Midbrain (tissue), 1 donor: ENCODE measurements around the gene SP6.

ENCODE experiments used
- DNase-seq: peaks from one replicate; lab custom pipeline; 2025; lab: John Stamatoyannopoulos, UW

The SP6 gene

DNA sequence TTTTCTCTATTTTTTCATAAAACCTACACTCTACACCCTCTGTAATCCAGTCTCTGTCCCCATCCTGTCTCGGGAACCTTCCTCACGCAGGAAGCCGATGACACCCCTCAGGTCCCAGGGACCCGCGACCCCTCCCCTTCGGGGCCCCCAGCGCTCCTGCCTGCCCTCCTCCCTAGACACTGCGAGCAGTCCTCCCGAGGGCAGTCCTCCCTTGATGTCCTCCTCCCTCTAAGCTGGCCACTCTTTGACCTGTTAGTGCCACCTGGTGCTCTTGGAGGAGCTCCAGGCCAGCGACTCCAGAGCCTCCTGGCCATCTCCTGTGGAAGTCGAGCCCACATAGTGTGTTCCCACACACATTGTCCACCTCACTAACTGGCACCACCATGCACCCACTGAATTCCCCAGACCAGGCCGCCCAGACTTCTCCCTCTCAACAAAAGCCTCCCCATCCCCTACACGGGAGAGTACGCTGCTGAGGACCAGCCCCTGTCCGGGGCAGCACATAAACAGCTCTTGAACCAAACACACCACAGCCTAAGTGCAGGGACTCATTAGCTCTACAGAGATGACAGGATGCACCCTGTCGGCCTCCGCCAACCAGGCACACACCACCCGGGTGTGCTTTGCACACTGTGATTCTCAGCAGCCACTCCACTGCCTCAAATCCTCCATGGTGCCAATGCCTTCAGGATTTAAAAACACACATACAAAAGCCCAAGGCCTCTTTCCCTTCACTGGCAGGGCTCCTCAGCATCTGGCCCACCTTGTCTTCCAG, 38.6 kb downstream of the SP6 start:
- no peak for DNase-seq

- no peak for DNase-seq
Measured at GRCh38 chr17:47811709-47812108, 39.3 kb downstream of the SP6 start.

- no peak for DNase-seq
Measured at GRCh38 chr17:47810901-47811635, 39.9 kb downstream of the SP6 start.

GRCh38 chr17:47810200-47810821, 40.7 kb downstream of the SP6 start:
- DNase-seq = no peak

DNA sequence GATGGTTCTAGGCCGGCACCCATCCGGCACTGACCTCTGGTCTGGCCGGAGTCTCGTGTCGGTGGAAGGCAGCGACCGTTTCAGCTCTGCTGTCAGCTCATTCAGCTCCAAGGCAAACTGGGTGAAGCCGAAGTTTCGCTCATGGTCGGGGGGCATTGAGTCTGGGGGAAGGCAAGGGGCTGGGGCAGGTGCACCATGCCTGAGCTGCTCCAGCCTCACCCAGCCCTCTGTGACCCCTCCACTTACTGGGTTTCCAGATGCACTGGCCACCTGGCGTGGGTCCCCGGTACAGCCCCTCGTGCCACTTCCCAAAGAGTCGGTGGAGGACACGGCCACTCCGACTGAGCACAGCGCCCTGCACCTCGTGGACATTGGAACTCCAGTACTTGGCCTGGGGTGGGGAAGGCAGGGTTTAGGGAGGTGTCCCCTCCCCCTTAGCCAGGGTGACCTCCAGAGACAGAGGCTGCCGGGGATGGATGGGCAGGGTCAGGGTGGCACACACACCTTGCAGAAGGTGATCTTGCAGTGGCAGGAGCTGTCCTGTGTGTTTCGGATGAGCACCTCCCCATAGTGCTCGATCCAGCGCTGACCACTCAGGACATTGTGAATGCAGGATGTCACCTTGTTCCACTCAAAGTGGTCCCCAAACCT, 42.0 kb downstream of the SP6 start:
- DNase-seq = no peak

- no peak for DNase-seq
Measured at GRCh38 chr17:47808036-47808829, 42.7 kb downstream of the SP6 start.

DNA sequence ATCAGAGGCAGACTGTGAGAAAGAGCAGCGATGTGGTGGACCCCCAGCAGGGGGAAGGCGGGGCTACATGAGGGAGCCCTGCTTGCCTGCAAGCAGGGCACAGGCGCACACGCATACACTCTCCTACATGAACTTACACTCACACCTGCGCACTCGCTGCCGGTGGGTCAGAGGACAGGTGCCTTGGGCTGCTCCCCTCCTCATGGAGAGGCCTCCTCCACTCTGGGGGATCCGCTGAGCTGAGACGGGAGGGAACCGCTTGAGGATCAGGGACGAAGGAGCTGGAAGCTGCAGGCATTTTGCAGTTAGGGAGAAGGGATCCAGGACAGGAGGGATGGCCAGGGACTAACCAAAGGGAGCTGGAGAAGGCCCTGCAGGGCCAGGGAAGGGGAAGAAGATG, 43.5 kb downstream of the SP6 start:
- no peak for DNase-seq

DNA sequence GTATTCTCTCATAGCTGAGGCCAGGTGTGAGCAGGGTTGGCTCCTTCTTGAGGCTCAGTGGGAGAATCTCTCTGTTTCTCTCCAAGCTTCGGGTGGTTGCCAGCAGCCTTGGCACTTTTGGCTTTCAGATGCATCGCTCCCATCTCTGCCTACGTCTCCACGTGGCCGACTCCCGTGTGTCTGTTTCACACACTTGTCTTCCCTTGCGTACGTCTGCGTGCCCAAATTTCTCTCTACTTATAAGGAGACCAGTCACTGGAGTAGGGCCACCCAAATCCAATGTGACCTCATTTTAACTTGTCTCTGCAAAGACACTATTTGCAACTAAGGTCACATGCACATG, 44.1 kb downstream of the SP6 start:
- no peak for DNase-seq

- no peak for DNase-seq
Measured at GRCh38 chr17:47806026-47806912, 44.7 kb downstream of the SP6 start.

DNA sequence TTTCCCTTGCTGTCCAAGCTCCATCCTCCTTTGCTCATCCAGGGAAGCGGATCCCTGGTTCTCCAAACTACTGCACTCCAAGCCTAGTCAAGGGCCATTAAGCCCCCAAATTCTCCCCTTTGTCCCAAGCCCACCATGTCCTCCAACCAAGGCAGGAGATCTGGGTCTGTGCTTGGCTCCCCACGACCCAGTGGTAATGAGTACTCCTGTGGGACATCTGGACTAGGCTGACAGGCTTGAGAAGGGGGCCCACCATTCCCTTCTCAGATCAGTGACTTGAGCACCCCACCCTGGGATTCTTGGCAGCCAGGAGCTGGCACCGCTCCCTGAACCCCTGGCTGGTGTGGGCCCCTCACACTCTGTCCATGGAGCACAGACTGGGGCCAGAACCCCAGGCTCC, 46.5 kb downstream of the SP6 start:
- DNase-seq = no peak

DNA sequence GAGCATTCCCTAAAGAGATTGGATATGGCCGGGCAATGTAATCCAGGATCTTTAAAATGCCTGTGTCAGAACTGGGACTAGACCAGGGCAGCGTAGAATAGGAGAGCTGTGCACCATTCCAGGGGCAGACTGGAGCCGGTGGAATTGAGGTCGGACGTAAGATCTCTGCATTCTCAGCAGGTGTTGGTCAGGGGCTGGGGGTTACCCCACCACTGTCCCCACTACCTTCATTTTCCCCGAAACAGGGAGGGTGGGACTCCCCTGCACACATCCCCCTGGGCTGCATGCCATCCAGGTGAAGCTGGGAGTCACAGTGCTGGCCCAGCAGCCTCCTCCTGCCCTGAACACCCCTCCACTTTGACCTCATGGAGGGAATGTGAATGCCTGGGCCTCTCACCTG, 47.2 kb downstream of the SP6 start:
- DNase-seq = no peak

DNA sequence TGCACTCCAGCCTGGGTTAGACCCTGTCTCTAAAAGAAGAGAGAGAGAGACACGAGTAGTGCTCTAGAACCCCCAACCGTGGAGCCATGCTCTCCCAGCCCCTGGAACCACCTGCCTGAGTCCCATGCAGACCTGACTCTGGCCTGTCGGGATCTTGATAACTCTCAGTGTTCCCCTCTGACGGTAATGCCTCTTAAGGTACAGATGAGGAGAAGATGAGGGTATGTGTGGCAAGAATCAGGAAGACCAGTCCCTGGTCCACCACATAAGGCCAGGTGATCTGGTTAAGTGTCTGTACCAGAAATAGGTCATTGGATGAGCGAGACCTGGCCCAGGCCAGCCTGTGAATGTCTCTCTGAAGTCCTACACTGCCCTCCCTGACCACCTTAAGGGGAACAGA, 47.8 kb downstream of the SP6 start:
- DNase-seq = no peak

GRCh38 chr17:47802341-47803022, 48.5 kb downstream of the SP6 start:
- DNase-seq = peak; percentile 2

DNA sequence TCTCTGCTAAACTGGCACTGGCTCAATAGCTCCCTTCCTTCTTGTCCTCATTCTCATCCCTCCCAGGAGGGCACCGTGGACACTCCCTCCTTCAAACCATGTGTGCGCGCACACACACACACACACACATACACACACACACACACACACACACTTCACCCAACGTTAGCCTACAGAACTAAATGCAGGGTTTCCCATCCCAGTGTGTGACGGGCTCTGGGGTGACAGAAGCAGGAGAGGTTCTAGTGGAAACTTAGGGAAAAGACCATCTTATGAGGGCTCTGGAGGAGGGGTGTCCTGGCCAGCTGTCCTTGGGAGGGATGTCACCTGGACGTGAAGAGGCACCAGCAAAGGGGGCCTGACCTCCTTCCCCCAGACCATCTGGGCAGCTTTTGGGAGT, 49.1 kb downstream of the SP6 start:
- DNase-seq = no peak

GRCh38 chr17:47801176-47801765, 49.7 kb downstream of the SP6 start:
- no peak for DNase-seq

GRCh38 chr17:47800686-47801085, 50.3 kb downstream of the SP6 start:
- DNase-seq = no peak

DNA sequence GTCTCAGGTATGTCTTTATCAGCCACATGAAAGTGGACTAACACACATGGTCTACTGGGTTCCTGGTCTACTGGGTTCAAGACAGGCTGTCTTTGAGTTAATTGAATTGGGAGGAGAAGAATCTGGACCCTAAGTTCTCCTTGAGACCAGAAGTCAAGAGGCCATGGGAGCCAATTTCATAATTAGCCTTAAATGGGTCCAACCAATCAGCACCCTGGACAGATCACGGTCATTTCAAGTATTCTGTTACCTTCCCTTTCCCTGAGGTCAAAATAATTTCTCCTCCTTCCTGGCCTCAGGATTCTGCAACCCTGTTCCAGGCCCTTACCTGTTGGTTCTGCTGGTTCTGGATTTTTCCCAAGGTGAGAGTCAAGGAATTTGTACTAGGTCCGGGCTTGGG, 53.2 kb downstream of the SP6 start:
- DNase-seq = no peak
